Fibroblast of pulmonary artery (primary cell): ENCODE measurements around the gene PDLIM5.
"Not testable (repeated sequence)": the region's sequence is repeated elsewhere in the genome, so short reads cannot be mapped to it uniquely, and the experiment has no call there.

Experiments
- DNase-seq: peaks from one replicate; pipeline ENCODE4 v3.0.0-alpha.2; 2010; ENCODE audit warnings: low read depth
- H3K4me3 ChIP-seq: replicated peaks from 2 replicates; pipeline ENCODE4 v1.5.1; 2011; ENCODE audit warnings: low read depth, mild to moderate bottlenecking, control low read depth, low read length, moderate library complexity
- CTCF ChIP-seq: IDR thresholded peaks from 2 replicates; pipeline ENCODE4 v1.5.1; 2011; ENCODE audit warnings: mild to moderate bottlenecking, control low read depth, low read length, inconsistent platforms; ENCODE audit errors: missing control alignments

The PDLIM5 gene

DNA sequence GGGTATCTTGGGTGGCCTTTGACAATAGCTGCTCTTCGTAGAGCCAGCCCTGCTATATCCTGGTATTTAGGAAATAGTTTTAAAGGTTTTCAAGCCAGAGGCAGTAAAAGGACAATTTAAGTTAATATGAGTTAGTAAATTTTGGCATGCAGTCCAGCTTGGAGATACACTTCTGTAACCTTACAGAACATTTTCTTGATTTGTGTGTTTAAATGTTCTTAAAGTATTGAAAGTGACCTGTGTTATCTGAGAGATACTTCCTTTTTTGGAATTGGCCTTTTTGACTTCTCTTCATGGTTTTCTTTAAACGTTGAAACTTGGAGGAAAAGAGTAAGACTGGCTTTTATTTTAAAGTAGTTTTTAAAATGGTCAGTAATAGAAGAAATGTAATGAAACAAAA, 25.5 kb downstream of the PDLIM5 start:
- no peak for TF ChIP-seq CTCF
- no peak overlapping the region for H3K4me3 ChIP-seq
- no peak for DNase-seq

DNA sequence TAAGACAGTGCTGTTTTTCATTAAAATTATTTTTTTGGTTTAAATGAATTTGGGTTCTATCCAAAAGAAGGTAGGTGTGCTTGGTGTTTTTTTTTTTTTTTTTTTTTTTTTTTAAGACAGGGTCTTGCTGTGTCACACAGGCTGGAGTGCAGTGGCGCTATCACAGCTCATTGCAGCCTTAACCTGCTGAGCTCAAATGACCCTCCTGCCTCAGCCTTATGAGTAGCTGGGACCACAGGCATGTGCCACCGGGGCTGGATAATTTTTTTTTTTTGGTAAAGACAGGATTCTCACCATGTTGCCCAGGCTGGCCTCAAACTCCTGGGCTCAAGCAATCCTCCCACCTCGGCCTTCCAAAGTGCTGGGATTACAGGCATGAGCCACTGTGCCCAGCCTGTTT, 27.1 kb downstream of the PDLIM5 start:
- DNase-seq, H3K4me3 ChIP-seq: not testable (repeated sequence)

GRCh38 chr4:94479358-94480141, 27.8 kb downstream of the PDLIM5 start:
- no peak for TF ChIP-seq CTCF

GRCh38 chr4:94480362-94480951, 28.7 kb downstream of the PDLIM5 start:
- H3K4me3 ChIP-seq, result no peak overlapping the region
- no peak for TF ChIP-seq CTCF
- DNase-seq, result no peak

More at GRCh38 chr4:94479358-94480141, 27.8 kb downstream of the PDLIM5 start:
- DNase-seq, result no peak
- no peak overlapping the region for H3K4me3 ChIP-seq

GRCh38 chr4:94483895-94484294, 32.2 kb downstream of the PDLIM5 start:
- TF ChIP-seq CTCF, result no peak
- H3K4me3 ChIP-seq, result no peak overlapping the region
- no peak for DNase-seq

DNA sequence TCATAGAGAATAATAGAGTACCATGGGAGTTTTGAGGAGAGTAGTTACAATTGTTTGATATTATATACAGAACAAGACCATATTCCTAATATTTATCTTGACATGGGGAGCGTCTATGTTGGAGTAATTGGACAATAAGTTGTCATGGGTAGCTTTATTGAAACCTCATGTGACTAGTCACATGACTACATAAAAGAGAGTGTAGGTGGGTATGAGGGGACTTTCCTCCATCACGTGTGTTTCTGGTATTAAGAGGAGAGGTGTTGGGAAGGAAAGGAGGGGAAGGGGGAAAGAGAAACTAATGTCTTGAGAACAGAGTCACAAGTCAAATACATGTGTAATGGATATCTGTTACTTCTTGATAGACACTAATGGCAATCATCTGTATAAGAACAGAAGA, 33.1 kb downstream of the PDLIM5 start:
- no peak for DNase-seq
- no peak for TF ChIP-seq CTCF
- H3K4me3 ChIP-seq, result no peak overlapping the region

- DNase-seq, result peak; percentile 62
- H3K4me3 ChIP-seq, result no peak overlapping the region
- TF ChIP-seq CTCF, result no peak
Measured at GRCh38 chr4:94486372-94486801, 34.6 kb downstream of the PDLIM5 start.
